ENCODE measurements around the gene AP2A1.

The AP2A1 gene

GRCh38 chr19:49856574-49857021 lies 89.8 kb downstream of the AP2A1 start:
- H3K9me3 ChIP-seq, result no peaks in the 10 kb centered on the region
- peaks cover 96% of the 10 kb centered on the region for H4K20me1 ChIP-seq
- no peak for TF ChIP-seq Cebpa-rat (IDR thresholded peaks at IDR 0.05)
- no peak overlapping the region for H3K4me3 ChIP-seq
- no peak overlapping the region for H3K4me2 ChIP-seq
- no peak overlapping the region for H3K9ac ChIP-seq
- no peaks in the 10 kb centered on the region for H3K27me3 ChIP-seq
- H3K36me3 ChIP-seq, result peaks cover 76% of the 10 kb centered on the region
- H3K4me1 ChIP-seq, result peaks cover 28% of the 10 kb centered on the region
- H3K27ac ChIP-seq, result no peak overlapping the region

Data from BLaER1 (cell line).